Right lobe of liver (tissue), 4 donors: Measurements from ENCODE around the gene RHBDL2.

ENCODE experiments used
- CTCF ChIP-seq, 4 donors: fragments of 200-600 bp in 3 of 4; fragments of 450-650 bp in 1 of 4; IDR thresholded peaks; one replicate each; pipeline versions ENCODE4 v1.5.1 to v1.8.0; 2016 to 2022; ENCODE audit warnings: antibody characterized with exemption in 4 of 4, mild to moderate bottlenecking in 2 of 4
- POLR2A ChIP-seq: fragments of 450-650 bp; IDR thresholded peaks from one replicate; pipeline ENCODE4 v1.6.1; 2017; ENCODE audit warnings: antibody characterized with exemption, mild to moderate bottlenecking
- donor health status: DM: no; HTN: no; CAD: no.
- donor health status: DM: no; HTN: no; CAD: no.
- donor health status: DM: no; HTN: yes; CAD: no.

- TF ChIP-seq CTCF (IDR thresholded peaks at IDR 0.05) (no peak), POLR2A (no peak)
Observed at GRCh38 chr1:38875811-38876210, 65.8 kb downstream of the RHBDL2 start.
